Measurements from ENCODE around the gene MIPEP. TPM values are rescaled to one million over a fixed set of nuclear protein-coding genes. Genes with fewer than 3 reads are reported as not detected.

The MIPEP gene
- total and polyA plus RNA-seq, 2 experiments from 2014 or later: 17.1 to 19.8 TPM

GRCh38 chr13:23919006-23919405, 29.8 kb upstream of the MIPEP start:
- no peak for TF ChIP-seq CTCF (IDR thresholded peaks at IDR 0.05; ENCODE audit: poor library complexity)
- no peak for TF ChIP-seq EZH2phosphoT487 (IDR thresholded peaks at IDR 0.05; ENCODE audit: low read depth, severe bottlenecking, unreplicated experiment)
- TF ChIP-seq EZH2 (IDR thresholded peaks at IDR 0.05; ENCODE audit: borderline replicate concordance): no peak
- no peak overlapping the region for H3K4me2 ChIP-seq
- H3K4me3 ChIP-seq: no peak overlapping the region
- H3K27ac ChIP-seq: no peak overlapping the region
- H3K27me3 ChIP-seq: peaks cover 5% of the 10 kb centered on the region
- H3K9me3 ChIP-seq (ENCODE audit: low read depth): no peaks in the 10 kb centered on the region
- no peaks in the 10 kb centered on the region for H3K9me2 ChIP-seq (replicated peaks; ENCODE audit: insufficient read depth)
- no peaks in the 10 kb centered on the region for H3K4me1 ChIP-seq (ENCODE audit: insufficient read depth)
- H2AFZ ChIP-seq: no peak overlapping the region
- DNase-seq (ENCODE audit: low spot score): no peak
- no peaks in the 10 kb centered on the region for H3K36me3 ChIP-seq (replicated peaks; ENCODE audit: insufficient read depth, low read depth)
- 98% methylated on average over 1 of the region's 1 CpG for WGBS (ENCODE audit: low lambda C conversion rate, missing lambda C conversion rate)
- H3K79me2 ChIP-seq: no peaks in the 10 kb centered on the region
- no peaks in the 10 kb centered on the region for H4K20me1 ChIP-seq (ENCODE audit: insufficient read depth, poor library complexity, severe bottlenecking)

- Histone ChIP-seq H3K27me3 (peaks cover 5% of the 10 kb centered on the region), H3K4me3 (no peak overlapping the region), H3K4me2 (no peak overlapping the region), H4K20me1 (ENCODE audit: insufficient read depth, poor library complexity, severe bottlenecking) (no peaks in the 10 kb centered on the region), H3K9me3 (ENCODE audit: low read depth) (no peaks in the 10 kb centered on the region), H3K27ac (no peak overlapping the region), H3K4me1 (ENCODE audit: insufficient read depth) (no peaks in the 10 kb centered on the region), H2AFZ (no peak overlapping the region), H3K36me3 (replicated peaks; ENCODE audit: insufficient read depth, low read depth) (no peaks in the 10 kb centered on the region), H3K79me2 (no peaks in the 10 kb centered on the region), H3K9me2 (replicated peaks; ENCODE audit: insufficient read depth) (no peaks in the 10 kb centered on the region)
- no peak for DNase-seq (ENCODE audit: low spot score)
- WGBS (ENCODE audit: low lambda C conversion rate, missing lambda C conversion rate): 85% methylated on average over 2 of the region's 2 CpGs
- no peak for TF ChIP-seq CTCF (IDR thresholded peaks at IDR 0.05; ENCODE audit: poor library complexity)
- no peak for TF ChIP-seq EZH2 (IDR thresholded peaks at IDR 0.05; ENCODE audit: borderline replicate concordance)
- TF ChIP-seq EZH2phosphoT487 (IDR thresholded peaks at IDR 0.05; ENCODE audit: low read depth, severe bottlenecking, unreplicated experiment): no peak
These were observed 29.0 kb upstream of the MIPEP start for GRCh38 chr13:23918208-23918607.

GRCh38 chr13:23915308-23915707, 26.1 kb upstream of the MIPEP start:
- Histone ChIP-seq H3K9me2 (replicated peaks; ENCODE audit: insufficient read depth) (no peaks in the 10 kb centered on the region), H3K4me1 (ENCODE audit: insufficient read depth) (no peaks in the 10 kb centered on the region), H3K79me2 (no peaks in the 10 kb centered on the region), H4K20me1 (ENCODE audit: insufficient read depth, poor library complexity, severe bottlenecking) (no peaks in the 10 kb centered on the region), H3K27me3 (peaks cover 5% of the 10 kb centered on the region), H3K27ac (no peak overlapping the region), H3K4me3 (no peak overlapping the region), H3K36me3 (replicated peaks; ENCODE audit: insufficient read depth, low read depth) (no peaks in the 10 kb centered on the region), H3K9me3 (ENCODE audit: low read depth) (no peaks in the 10 kb centered on the region), H3K4me2 (no peak overlapping the region), H2AFZ (no peak overlapping the region)
- DNase-seq (ENCODE audit: low spot score): no peak
- TF ChIP-seq EZH2phosphoT487 (IDR thresholded peaks at IDR 0.05; ENCODE audit: low read depth, severe bottlenecking, unreplicated experiment) (no peak), CTCF (IDR thresholded peaks at IDR 0.05; ENCODE audit: poor library complexity) (no peak), EZH2 (IDR thresholded peaks at IDR 0.05; ENCODE audit: borderline replicate concordance) (no peak)
- 54% methylated on average over 3 of the region's 3 CpGs for WGBS (ENCODE audit: low lambda C conversion rate, missing lambda C conversion rate)

GRCh38 chr13:23912469-23912868, 23.3 kb upstream of the MIPEP start:
- Histone ChIP-seq H3K36me3 (replicated peaks; ENCODE audit: insufficient read depth, low read depth) (no peaks in the 10 kb centered on the region), H3K9me2 (replicated peaks; ENCODE audit: insufficient read depth) (no peaks in the 10 kb centered on the region), H2AFZ (no peak overlapping the region), H3K4me2 (no peak overlapping the region), H4K20me1 (ENCODE audit: insufficient read depth, poor library complexity, severe bottlenecking) (no peaks in the 10 kb centered on the region), H3K79me2 (no peaks in the 10 kb centered on the region), H3K9me3 (ENCODE audit: low read depth) (no peaks in the 10 kb centered on the region), H3K27me3 (no peaks in the 10 kb centered on the region), H3K4me1 (ENCODE audit: insufficient read depth) (no peaks in the 10 kb centered on the region), H3K4me3 (no peak overlapping the region), H3K27ac (no peak overlapping the region)
- TF ChIP-seq CTCF (IDR thresholded peaks at IDR 0.05; ENCODE audit: poor library complexity) (no peak), EZH2 (IDR thresholded peaks at IDR 0.05; ENCODE audit: borderline replicate concordance) (no peak), EZH2phosphoT487 (IDR thresholded peaks at IDR 0.05; ENCODE audit: low read depth, severe bottlenecking, unreplicated experiment) (no peak)
- 70% methylated on average over 1 of the region's 1 CpG for WGBS (ENCODE audit: low lambda C conversion rate, missing lambda C conversion rate)
- no peak for DNase-seq (ENCODE audit: low spot score)

All from hepatocyte (in vitro differentiated cells).